MM.1S (cell line): ENCODE results near the gene POLRMT.

ENCODE experiments used
- DNase-seq: peaks from one replicate; pipeline ENCODE4 v3.0.0-alpha.2; 2015
- H2AFZ ChIP-seq: fragments of 300-600 bp; sonication (generic); 2 replicates; pipeline ENCODE4 v1.6.0; 2016; ENCODE audit warnings: antibody characterized with exemption, low read length
- H3F3A ChIP-seq: fragments of 300-600 bp; sonication (generic); 2 replicates; pipeline ENCODE4 v1.6.1; 2016; ENCODE audit warnings: mild to moderate bottlenecking, antibody characterized with exemption, low read length, moderate library complexity, mixed read lengths; ENCODE audit not compliant: insufficient read depth
- H3K27ac ChIP-seq: fragments of 300-600 bp; sonication (generic); 2 replicates; pipeline ENCODE4 v1.5.1; 2016; ENCODE audit warnings: mild to moderate bottlenecking, low read length
- H3K27me3 ChIP-seq: fragments of 300-600 bp; sonication (generic); replicated peaks from 2 replicates; pipeline ENCODE4 v1.6.0; 2016; ENCODE audit warnings: low read length; ENCODE audit not compliant: insufficient read depth
- H3K36me3 ChIP-seq: fragments of 300-600 bp; sonication (generic); replicated peaks from 2 replicates; pipeline ENCODE4 v1.6.1; 2016; ENCODE audit warnings: mild to moderate bottlenecking, low read length, mixed read lengths; ENCODE audit not compliant: insufficient read depth
- H3K4me1 ChIP-seq: fragments of 300-600 bp; sonication (generic); 2 replicates; pipeline ENCODE4 v1.6.1; 2016; ENCODE audit warnings: low read length, mixed read lengths
- H3K4me2 ChIP-seq: fragments of 300-600 bp; sonication (generic); 2 replicates; pipeline ENCODE4 v1.6.0; 2016; ENCODE audit warnings: low read depth, low read length
- H3K4me3 ChIP-seq: fragments of 300-600 bp; sonication (generic); 2 replicates; pipeline ENCODE4 v1.5.1; 2016; ENCODE audit warnings: low read length, mixed read lengths
- H3K79me2 ChIP-seq: fragments of 300-600 bp; sonication (generic); 2 replicates; pipeline ENCODE4 v1.6.1; 2016; ENCODE audit warnings: mixed run types, low read length, mixed read lengths
- H3K9ac ChIP-seq: fragments of 300-600 bp; sonication (generic); 2 replicates; pipeline ENCODE4 v1.6.1; 2016; ENCODE audit warnings: low read length, mixed read lengths
- H3K9me2 ChIP-seq: fragments of 300-600 bp; sonication (generic); replicated peaks from 2 replicates; pipeline ENCODE4 v1.6.1; 2016; ENCODE audit warnings: mild to moderate bottlenecking, low read length, mixed read lengths; ENCODE audit not compliant: insufficient read depth
- H3K9me3 ChIP-seq: fragments of 300-600 bp; sonication (generic); replicated peaks from 2 replicates; pipeline ENCODE4 v1.6.1; 2016; ENCODE audit warnings: mild to moderate bottlenecking, low read length, mixed read lengths; ENCODE audit not compliant: insufficient read depth
- H4K20me1 ChIP-seq: fragments of 300-600 bp; sonication (generic); 2 replicates; pipeline ENCODE4 v1.6.1; 2016; ENCODE audit warnings: mild to moderate bottlenecking, low read length, moderate library complexity, mixed read lengths; ENCODE audit not compliant: insufficient read depth
- EZH2 ChIP-seq: fragments of 300-600 bp; sonication (generic); optimal IDR thresholded peaks from 2 replicates; pipeline ENCODE3; 2017; ENCODE audit warnings: low read depth, mild to moderate bottlenecking, antibody characterized with exemption, low read length, mixed read lengths
- EZH2phosphoT487 ChIP-seq: fragments of 300-600 bp; sonication (generic); IDR thresholded peaks from 2 replicates; pipeline ENCODE4 v1.6.1; 2018; ENCODE audit warnings: antibody characterized with exemption, low read length
- TF ChIP-seq, protein P1 (sequence below): fragments of 300-600 bp; sonication (generic); IDR thresholded peaks from 2 replicates; pipeline ENCODE4 v1.5.1; 2016; ENCODE audit warnings: antibody characterized with exemption, low read length, mixed read lengths

Gene POLRMT

DNA sequence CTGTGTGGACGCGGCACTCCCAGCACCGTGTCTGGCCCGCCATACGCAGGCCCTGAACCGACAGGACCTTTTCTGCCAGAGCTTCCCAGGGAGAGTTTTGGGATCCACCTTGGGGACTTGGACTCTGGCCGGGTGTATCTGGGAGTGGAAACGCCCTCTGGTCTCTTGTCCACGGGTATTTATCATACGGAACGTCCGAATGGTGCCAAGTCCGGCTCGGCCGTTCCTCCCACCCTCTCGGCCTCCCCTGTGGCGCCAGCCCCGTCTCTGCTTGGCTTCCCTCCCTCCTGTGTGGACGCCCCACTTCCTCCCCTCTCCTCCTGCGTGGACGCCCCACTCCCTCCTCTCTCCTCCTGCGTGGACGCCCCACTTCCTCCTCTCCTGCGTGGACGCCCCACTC is 31.5 kb downstream of the POLRMT start:
- no peaks in the 10 kb centered on the region for H3K36me3 ChIP-seq
- no peaks in the 10 kb centered on the region for H3K9me3 ChIP-seq
- no peak overlapping the region for H3K27ac ChIP-seq
- H3K9me2 ChIP-seq, result no peaks in the 10 kb centered on the region
- peaks cover 37% of the 10 kb centered on the region for H3K27me3 ChIP-seq
- TF ChIP-seq EZH2 (no peak), EZH2phosphoT487 (no peak)
- TF ChIP-seq, protein P1, sequence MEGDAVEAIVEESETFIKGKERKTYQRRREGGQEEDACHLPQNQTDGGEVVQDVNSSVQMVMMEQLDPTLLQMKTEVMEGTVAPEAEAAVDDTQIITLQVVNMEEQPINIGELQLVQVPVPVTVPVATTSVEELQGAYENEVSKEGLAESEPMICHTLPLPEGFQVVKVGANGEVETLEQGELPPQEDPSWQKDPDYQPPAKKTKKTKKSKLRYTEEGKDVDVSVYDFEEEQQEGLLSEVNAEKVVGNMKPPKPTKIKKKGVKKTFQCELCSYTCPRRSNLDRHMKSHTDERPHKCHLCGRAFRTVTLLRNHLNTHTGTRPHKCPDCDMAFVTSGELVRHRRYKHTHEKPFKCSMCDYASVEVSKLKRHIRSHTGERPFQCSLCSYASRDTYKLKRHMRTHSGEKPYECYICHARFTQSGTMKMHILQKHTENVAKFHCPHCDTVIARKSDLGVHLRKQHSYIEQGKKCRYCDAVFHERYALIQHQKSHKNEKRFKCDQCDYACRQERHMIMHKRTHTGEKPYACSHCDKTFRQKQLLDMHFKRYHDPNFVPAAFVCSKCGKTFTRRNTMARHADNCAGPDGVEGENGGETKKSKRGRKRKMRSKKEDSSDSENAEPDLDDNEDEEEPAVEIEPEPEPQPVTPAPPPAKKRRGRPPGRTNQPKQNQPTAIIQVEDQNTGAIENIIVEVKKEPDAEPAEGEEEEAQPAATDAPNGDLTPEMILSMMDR, result no peak
- H3K4me2 ChIP-seq, result no peak overlapping the region
- H2AFZ ChIP-seq, result no peak overlapping the region
- no peaks in the 10 kb centered on the region for H4K20me1 ChIP-seq
- H3F3A ChIP-seq, result no peaks in the 10 kb centered on the region
- no peaks in the 10 kb centered on the region for H3K4me1 ChIP-seq
- H3K4me3 ChIP-seq, result no peak overlapping the region
- H3K79me2 ChIP-seq, result no peaks in the 10 kb centered on the region
- no peak for DNase-seq
- no peak overlapping the region for H3K9ac ChIP-seq

DNA sequence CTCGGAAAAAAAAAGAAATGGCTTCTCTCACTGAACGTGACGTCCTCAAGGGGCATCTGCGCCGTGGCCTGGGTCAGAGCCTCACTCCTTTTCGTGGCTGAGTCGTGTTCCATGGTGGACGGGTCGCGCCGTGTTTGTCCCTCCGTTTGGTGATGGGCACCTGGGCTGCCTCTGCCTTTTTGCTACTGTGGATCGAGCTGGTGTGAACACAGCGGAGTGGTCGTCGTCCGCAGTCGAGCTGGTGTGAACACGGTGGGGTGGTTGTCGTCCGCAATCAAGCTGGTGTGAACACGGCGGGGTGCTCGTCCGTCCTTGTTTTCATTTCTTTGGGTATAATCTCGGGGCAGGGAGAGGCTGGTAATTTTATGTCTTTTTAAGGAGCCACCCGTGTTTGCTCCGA is 32.0 kb downstream of the POLRMT start:
- Histone ChIP-seq H3K9me2 (no peaks in the 10 kb centered on the region), H3K4me1 (no peaks in the 10 kb centered on the region), H3K9me3 (no peaks in the 10 kb centered on the region), H4K20me1 (no peaks in the 10 kb centered on the region), H3K36me3 (no peaks in the 10 kb centered on the region), H3K4me2 (no peak overlapping the region), H3K9ac (no peak overlapping the region), H3K27ac (no peak overlapping the region), H2AFZ (no peak overlapping the region), H3K79me2 (no peaks in the 10 kb centered on the region), H3K27me3 (peaks cover 42% of the 10 kb centered on the region), H3K4me3 (no peak overlapping the region), H3F3A (no peaks in the 10 kb centered on the region)
- TF ChIP-seq EZH2 (no peak), EZH2phosphoT487 (no peak)
- TF ChIP-seq, protein P1, result no peak
- DNase-seq, result no peak

GRCh38 chr19:597406-598315 is 35.7 kb downstream of the POLRMT start:
- no peaks in the 10 kb centered on the region for H3K9me3 ChIP-seq
- no peak overlapping the region for H2AFZ ChIP-seq
- DNase-seq, result no peak
- H3K9me2 ChIP-seq, result no peaks in the 10 kb centered on the region
- H3K27me3 ChIP-seq, result peaks cover 79% of the 10 kb centered on the region
- TF ChIP-seq, protein P1, result no peak
- TF ChIP-seq EZH2phosphoT487 (no peak), EZH2 (no peak)
- no peaks in the 10 kb centered on the region for H3K79me2 ChIP-seq
- no peak overlapping the region for H3K4me2 ChIP-seq
- H3K36me3 ChIP-seq, result no peaks in the 10 kb centered on the region
- H3K4me1 ChIP-seq, result no peaks in the 10 kb centered on the region
- no peaks in the 10 kb centered on the region for H4K20me1 ChIP-seq
- no peaks in the 10 kb centered on the region for H3F3A ChIP-seq
- H3K9ac ChIP-seq, result no peak overlapping the region
- no peak overlapping the region for H3K27ac ChIP-seq
- H3K4me3 ChIP-seq, result no peak overlapping the region
